ENCODE data around the gene CSMD2.

The CSMD2 gene

GRCh38 chr1:33577663-33578062, 587.4 kb downstream of the CSMD2 start:
- no peak for DNase-seq (ENCODE audit: low read depth)
- no peak overlapping the region for H3K4me3 ChIP-seq (ENCODE audit: control insufficient read depth, low read depth, low read length)
- TF ChIP-seq CTCF (IDR thresholded peaks at IDR 0.05; ENCODE audit: control insufficient read depth, insufficient read depth, low read depth, low read length, missing control alignments), result no peak

- H3K4me3 ChIP-seq (ENCODE audit: control insufficient read depth, low read depth, low read length), result no peak overlapping the region
- TF ChIP-seq CTCF (IDR thresholded peaks at IDR 0.05; ENCODE audit: control insufficient read depth, insufficient read depth, low read depth, low read length, missing control alignments), result no peak
- no peak for DNase-seq (ENCODE audit: low read depth)
Measured at GRCh38 chr1:33576821-33577599, 588.0 kb downstream of the CSMD2 start.

DNA sequence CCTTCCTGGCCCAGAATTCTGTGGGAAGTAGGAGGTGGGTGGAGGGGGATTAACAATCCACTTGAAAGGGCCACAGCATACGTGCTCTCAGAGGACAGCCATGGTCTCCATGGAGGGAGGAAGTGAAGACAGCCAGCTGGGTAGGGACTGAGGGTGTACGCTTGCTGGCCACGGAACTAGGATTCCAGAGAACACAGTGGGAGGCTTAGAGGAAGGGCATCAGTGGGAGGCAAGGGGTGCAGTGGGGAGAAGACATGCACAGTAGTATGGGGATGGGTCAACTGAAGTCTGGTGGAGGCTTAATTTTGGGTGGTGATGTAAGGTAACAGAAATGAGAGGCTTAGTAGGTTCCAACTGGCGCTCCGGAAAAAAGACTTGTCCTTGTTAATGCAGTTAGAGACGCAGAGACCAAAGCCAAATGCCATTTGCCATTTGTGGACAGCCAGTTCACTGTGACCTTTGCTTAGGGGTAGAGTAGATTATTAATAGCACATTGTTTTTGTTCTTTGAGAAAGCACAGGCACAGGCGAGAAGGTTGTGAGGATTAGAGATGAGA, 589.6 kb downstream of the CSMD2 start:
- no peak for DNase-seq (ENCODE audit: low read depth)
- no peak overlapping the region for H3K4me3 ChIP-seq (ENCODE audit: control insufficient read depth, low read depth, low read length)
- TF ChIP-seq CTCF (IDR thresholded peaks at IDR 0.05; ENCODE audit: control insufficient read depth, insufficient read depth, low read depth, low read length, missing control alignments), result no peak

- no peak for TF ChIP-seq CTCF (IDR thresholded peaks at IDR 0.05; ENCODE audit: control insufficient read depth, insufficient read depth, low read depth, low read length, missing control alignments)
- DNase-seq (ENCODE audit: low read depth), result no peak
- no peak overlapping the region for H3K4me3 ChIP-seq (ENCODE audit: control insufficient read depth, low read depth, low read length)
Measured at GRCh38 chr1:33573661-33574060, 591.4 kb downstream of the CSMD2 start.

DNA sequence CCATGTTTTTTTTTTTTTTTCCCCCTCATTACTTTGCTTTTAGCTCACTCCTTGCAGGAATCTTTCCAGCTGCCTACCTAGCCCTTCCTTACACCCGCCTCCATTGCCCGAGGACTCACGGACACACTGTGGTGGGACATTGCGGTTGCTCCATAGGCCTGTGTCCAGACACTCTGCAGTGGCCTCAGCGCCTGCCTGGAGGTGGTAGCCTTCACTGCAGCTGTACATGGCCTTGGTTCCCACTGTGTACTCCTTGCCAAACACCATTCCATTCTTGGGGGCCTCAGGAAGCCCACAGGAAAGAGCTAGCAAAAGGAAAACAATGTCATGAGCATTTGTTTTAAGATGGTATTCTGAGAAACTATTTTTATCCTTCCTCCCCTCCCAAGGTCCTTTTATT, 592.6 kb downstream of the CSMD2 start:
- H3K4me3 ChIP-seq (ENCODE audit: control insufficient read depth, low read depth, low read length), result no peak overlapping the region
- TF ChIP-seq CTCF (IDR thresholded peaks at IDR 0.05; ENCODE audit: control insufficient read depth, insufficient read depth, low read depth, low read length, missing control alignments), result no peak
- no peak for DNase-seq (ENCODE audit: low read depth)

- DNase-seq (ENCODE audit: low read depth), result no peak
- no peak overlapping the region for H3K4me3 ChIP-seq (ENCODE audit: control insufficient read depth, low read depth, low read length)
- no peak for TF ChIP-seq CTCF (IDR thresholded peaks at IDR 0.05; ENCODE audit: control insufficient read depth, insufficient read depth, low read depth, low read length, missing control alignments)
Measured at GRCh38 chr1:33569331-33569730, 595.7 kb downstream of the CSMD2 start.
